ENCODE data around the gene ATF7.
"Not testable (repeated sequence)": the region's sequence is repeated elsewhere in the genome, so short reads cannot be mapped to it uniquely, and the experiment has no call there.

The ATF7 gene

DNA sequence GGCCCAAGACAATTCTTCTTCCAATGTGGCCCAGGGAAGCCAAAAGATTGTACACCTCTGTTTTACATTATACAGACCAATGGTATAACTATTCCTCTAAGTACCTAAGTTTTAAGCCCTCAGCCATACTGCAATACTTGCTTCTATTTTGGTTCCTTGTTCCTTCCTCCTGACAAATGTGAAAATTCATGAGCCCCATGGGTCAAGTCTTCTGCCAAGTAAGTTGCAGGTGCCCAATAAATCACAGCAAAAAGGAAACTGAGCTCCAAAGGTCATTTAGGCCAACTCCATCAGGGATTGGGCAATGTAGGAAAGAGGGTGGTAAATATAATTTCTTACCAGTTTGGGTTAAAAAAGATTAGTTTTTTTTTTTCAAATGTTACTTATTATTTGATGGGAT lies 61.2 kb downstream of the ATF7 start:
- DNase-seq = no peak

DNA sequence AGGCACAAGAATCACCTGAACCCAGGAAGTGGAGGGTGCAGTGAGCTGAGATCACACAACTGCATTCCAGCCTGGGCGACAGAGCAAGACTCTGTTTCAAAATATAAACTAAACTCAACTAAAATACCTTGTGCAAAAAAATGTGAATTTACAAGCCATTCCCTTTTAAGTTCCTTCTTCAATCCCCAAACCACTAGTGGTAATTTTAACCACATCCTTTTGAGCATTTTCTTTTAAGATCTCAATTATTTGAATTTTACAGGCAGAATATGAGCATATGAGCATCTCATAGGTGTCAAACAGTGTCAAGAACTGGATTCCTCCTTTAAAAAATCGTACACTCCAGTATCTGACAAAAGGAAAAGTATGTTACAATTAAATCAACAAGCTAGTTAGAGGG lies 61.9 kb downstream of the ATF7 start:
- no peak for DNase-seq

DNA sequence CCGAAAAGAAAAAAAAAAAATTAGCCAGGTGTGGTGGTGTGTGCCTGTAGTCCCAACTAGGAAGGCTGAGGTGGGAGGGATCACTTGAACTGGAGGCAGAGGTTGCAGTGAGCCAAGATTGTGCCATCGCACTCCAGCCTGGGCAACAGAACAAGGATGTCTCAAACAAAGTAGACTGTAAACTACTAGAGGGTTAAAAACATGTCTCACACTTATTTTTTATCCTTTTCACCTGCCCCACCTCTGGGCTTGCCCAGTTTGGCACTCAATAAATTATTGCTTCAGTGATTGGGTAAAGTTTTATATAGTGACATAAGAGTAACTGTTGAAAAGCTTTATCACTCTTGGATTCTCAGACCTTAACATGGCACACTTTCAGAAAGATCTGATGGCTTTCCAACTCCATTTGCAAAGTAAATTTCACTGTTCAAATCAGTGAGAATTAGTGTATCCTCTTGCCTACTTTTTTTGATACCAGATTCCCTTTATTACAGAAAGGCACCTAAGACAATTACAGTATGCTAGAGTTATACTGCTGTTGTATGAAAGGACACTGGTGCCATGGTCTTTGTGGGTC lies 62.6 kb downstream of the ATF7 start:
- DNase-seq = no peak

- peak in 1 of 14 donors; percentile 6 for DNase-seq
Measured at GRCh38 chr12:53561590-53561953, 64.6 kb downstream of the ATF7 start.

- DNase-seq = no peak
Measured at GRCh38 chr12:53560912-53561589, 65.1 kb downstream of the ATF7 start.

DNA sequence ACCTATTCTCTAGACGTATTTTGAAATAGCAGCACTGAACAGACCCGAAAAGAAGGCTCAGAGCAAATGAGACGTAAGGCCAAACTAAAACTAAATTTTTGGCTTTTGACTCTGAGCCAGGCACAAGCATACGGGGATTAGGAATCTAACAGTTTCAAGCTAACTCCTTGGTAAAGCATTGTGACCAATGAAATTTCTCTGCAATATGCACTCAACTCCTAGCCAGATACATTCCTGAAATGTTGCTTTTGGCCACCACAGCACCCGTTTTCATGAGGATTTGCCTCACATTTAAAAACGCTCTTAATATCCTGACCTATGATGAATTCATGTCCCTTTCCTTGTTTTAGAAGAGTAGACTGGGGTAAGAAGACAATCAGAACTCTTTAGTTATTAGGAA lies 65.8 kb downstream of the ATF7 start:
- DNase-seq = no peak

GRCh38 chr12:53558631-53559030 lies 67.6 kb downstream of the ATF7 start:
- DNase-seq = no peak

DNA sequence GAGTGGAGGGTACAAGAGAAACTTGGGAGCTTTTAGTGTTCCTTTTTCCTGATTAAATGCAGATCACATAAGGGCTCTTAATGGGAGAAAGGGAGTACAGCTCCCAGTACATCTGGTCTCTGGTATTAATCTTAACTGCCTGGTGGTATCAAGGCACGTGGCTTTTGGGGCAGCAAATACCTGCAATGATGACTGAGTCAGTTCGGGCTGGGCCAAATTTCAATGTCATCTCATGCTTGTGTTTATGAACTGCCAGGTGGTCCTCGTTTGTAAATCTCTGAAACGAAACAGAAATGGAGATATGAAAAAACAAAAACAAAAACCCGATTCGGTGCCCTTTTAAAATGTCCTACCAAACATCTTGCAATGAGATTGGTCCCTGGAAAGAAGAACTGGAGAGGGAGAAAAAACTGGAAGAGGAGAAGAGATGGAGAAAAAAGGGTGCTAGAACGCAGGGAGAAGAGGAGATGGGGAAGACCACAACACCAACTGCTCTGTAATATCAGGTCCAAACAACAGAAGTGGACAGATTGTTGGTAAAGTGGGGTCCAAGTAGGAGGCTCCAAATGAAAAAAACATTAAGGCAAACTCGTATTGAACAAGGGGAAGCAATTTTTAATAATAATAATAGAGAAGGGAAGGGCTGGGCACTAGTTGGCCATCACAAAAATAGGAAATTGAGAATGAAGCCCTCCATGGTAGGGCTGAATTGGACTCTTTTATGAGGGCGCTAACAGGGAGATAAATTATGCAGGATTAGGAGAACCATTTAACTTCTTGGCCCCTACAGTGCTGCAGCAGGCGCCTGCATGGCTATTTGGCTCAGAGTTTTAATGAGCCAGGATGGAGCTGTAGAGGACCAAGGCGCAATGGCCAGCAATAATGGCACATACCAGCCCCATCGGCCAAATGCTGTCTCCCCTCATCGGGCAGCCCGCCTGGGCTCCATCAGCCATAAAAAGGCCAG lies 73.5 kb downstream of the ATF7 start:
- DNase-seq = peak in 4 of 14 donors; percentile 16 to 86 (median 19)

GRCh38 chr12:53551889-53552291 lies 74.3 kb downstream of the ATF7 start:
- DNase-seq = peak in 4 of 14 donors; percentile 9 to 70 (median 11)

DNA sequence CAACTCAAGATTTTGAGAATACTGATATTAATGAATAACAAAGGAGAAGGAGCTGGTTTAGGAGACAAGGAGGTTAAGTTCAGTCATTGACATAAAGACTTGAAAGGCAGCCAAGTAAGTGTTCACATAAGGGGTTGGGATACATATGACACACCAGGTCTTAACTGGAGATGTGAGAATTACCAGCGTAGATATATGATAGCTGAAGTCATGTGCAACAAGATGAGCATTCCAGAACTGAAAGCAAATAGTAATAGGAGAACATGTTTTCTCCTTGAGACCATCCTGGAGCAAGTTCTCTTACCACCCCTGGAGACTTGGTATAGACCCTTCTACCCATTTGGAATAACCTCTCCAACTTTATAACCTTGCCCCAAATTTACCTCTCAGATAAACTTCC lies 75.6 kb downstream of the ATF7 start:
- no peak for DNase-seq

GRCh38 chr12:53550131-53550530 lies 76.1 kb downstream of the ATF7 start:
- DNase-seq = not testable (repeated sequence)

DNA sequence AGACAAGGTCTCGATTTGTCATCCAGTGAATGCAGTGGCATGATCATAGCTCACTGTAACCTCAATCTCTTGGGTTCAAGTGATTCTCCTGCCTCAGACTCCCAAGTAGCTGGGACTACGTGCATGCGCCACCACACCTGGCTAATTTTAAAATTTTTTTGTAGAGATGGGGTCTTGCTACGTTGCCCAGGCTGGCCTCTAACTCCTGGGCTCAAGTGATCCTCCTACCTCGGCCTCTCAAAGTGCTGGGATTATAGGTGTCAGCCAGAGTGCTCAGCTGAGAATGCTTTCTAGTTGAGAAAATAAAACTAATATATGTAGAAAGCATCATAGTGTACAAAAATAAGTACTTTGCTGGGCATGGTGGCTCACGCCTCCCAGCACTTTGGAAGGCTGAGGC lies 77.8 kb downstream of the ATF7 start:
- DNase-seq = not testable (repeated sequence)

DNA sequence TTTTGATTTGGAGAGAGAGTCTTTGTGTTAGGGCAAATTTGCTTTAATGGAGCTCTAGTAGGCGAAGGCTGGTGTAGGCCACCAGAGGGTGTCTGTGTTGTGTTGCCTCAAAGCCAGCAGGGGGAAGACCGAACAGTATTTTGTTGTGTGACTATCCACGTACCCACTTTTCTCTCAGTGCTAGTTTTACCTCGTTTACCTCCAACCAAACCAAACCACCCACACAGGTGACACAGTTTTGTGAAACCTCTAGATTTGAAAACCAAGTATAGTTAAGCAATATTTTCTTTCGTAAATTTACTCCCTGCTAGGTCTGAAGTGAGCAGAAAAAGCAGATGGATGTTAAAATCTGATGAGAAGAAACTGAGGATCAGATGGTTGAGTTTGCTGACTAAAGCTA lies 82.6 kb downstream of the ATF7 start:
- DNase-seq = peak in 11 of 14 donors; percentile 11 to 79 (median 23)

- DNase-seq = no peak
Measured at GRCh38 chr12:53539526-53539925, 86.7 kb downstream of the ATF7 start.

DNA sequence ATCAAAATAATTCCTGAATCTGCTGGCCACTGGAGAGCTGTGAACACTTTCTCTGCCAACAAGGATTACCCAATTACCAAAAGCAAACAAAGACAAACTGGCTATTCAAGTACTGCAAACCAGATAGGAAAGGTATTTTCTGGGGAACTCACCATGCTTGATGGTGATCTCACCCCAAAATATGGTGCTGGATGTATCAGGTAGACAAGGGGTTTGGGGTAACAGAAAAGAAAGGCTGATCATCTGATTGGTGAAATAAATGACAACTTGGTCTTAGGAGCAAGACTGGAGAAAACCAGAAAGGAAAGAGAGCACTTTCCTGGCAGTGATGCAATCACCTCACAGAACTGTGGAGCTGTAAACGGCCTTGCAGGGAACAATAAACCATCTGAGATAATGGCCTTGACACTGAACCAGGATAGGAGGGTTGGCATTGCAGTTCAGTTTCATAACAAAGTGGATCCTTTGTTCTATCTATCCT lies 87.9 kb downstream of the ATF7 start:
- peak in 6 of 14 donors; percentile 13 to 72 (median 25) for DNase-seq

GRCh38 chr12:53536962-53537361 lies 89.2 kb downstream of the ATF7 start:
- DNase-seq = no peak

DNA sequence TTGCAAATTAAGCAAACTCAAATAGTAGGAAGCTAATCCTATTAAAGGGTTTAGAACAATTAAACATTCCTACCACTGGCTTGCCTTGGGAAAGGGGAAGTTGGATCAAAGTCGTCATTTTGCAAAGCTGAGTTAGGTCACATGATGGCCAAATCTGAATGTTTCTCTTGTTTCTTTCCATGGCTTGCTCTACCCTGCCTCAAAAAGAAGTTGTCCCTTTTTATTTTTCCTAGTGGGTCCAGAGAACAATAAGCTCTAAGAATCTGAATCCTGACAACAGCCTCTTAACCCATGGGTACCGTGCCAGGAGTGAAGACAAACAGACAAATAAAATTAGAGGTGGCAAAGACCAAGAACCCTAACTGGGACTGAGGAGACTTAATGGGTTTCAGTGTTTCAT lies 92.7 kb downstream of the ATF7 start:
- DNase-seq = peak in 1 of 14 donors; percentile 19

DNA sequence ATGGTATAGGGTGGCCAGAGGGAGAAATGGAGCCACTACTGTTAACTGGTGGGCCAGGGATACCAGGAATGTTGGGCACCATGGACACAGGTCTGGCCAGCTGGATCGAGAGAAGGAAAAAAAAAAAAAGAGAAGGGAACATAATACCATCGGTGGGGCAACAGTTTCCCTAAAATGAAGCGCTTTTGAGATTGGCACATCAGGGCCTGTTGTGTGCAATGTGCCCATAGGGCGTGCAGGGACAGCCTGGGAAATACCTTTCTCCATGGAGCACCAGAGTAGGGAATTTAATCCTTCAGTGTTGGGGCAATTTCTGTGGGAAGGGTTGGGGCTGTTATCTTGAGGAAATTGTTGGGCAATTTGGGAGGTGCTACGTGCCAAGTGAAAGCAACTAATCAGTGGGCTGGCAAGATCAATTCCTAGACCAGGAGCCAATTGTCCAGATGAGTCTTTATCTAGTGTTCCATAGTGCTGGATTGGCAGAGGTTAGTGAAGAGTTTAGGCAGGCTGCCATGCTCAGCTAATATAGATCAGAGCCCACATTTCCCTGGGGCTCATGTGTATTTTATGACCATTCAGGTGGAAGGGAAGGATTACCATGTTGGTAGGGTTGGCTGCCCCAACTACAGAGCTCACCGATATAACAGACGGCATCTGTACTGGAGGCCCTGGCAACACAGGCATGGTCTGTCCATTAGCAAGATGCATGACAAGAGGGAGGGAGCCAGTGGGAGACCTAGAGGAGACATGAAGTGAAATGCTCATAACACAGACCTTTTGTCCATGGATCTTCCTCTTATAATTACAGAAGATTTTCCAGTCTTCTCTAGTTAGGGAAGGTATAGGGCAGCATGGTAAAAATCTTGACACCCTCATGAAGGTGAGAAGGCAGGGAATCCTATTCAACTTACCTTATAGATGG lies 93.4 kb downstream of the ATF7 start:
- DNase-seq = peak in 1 of 14 donors; percentile 53

DNA sequence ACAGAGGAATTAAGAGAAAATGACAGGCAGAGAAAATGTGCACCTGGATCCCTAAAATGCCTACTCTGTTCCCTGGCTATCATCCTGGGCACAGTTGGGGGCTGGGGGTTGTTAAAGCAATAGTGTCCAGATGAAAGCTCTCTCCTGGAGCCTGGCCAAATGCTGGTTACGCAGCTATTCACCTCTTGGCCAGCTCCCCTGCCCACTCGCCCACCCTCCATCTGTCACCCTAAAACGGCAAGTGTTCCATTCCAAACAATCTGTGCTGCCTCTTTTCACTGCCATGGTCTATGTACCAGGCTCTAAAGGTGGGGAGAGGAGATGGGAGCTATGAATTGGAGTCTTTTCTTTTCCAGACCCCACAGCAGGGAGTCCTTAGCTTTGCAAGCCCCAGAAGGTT lies 94.2 kb downstream of the ATF7 start:
- peak in 3 of 14 donors; percentile 27 to 98 (median 53) for DNase-seq

- DNase-seq = no peak
Measured at GRCh38 chr12:53530920-53531319, 95.3 kb downstream of the ATF7 start.

- DNase-seq = peak in 3 of 14 donors; percentile 20 to 96 (median 24)
Measured at GRCh38 chr12:53530061-53530460, 96.1 kb downstream of the ATF7 start.

DNA sequence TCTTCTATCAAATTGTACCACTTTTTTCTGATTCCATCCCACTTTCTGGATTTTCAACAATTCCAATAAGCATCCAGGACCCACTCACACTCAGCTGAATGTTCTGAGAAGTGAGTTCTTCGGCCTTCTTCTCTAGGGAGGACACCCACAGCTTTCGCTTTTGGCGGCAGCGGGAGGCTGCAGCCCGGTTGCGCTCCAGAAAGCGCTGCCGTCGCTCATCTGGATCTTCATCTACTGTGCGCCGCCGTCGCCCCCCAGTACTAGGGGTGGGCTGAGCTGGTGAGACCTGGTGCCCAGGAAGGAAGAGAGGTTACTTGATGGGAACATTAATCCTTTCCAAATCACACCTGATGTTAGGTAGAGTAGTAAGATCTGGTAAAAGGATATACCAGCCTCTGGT lies 101.7 kb downstream of the ATF7 start:
- no peak for DNase-seq

Measured in C1 segment of cervical spinal cord (tissue), 14 donors.